Spleen (tissue), 11 donors: ENCODE measurements around the gene HUS1. TPM values are rescaled to one million over a fixed set of nuclear protein-coding genes. Genes with fewer than 3 reads are reported as not detected.

Source experiments
- DNase-seq: peaks from one replicate; pipeline ENCODE4 v3.0.0-alpha.2; 2020
- H3K27ac ChIP-seq, 8 donors: fragments of 200-600 bp; sonication (generic) in 7 of 8; 1 replicate in 4 of 8; 2 replicates in 4 of 8; pipeline versions ENCODE4 v1.5.0 to v1.8.0; 2016 to 2021; ENCODE audit warnings: inconsistent platforms in 4 of 8, mild to moderate bottlenecking in 4 of 8, moderate library complexity in 1 of 8
- H3K27me3 ChIP-seq, 7 donors: fragments of 200-600 bp; sonication (generic) in 6 of 7; replicated peaks in 1 of 7; 1 replicate in 4 of 7; 2 replicates in 3 of 7; pipeline versions ENCODE4 v1.5.0 to v1.8.0; 2016 to 2021; ENCODE audit warnings: inconsistent platforms in 3 of 7, mild to moderate bottlenecking in 1 of 7
- H3K36me3 ChIP-seq, 6 donors: fragments of 200-600 bp; sonication (generic) in 5 of 6; 1 replicate in 4 of 6; 2 replicates in 2 of 6; pipeline versions ENCODE4 v1.5.0 to v1.8.0; 2016 to 2021; ENCODE audit warnings: inconsistent platforms in 2 of 6
- H3K4me1 ChIP-seq, 6 donors: fragments of 200-600 bp; sonication (generic) in 5 of 6; 1 replicate in 3 of 6; 2 replicates in 3 of 6; pipeline versions ENCODE4 v1.5.0 to v1.8.0; 2016 to 2021; ENCODE audit warnings: inconsistent platforms in 3 of 6
- H3K4me3 ChIP-seq, 8 donors: fragments of 200-600 bp; sonication (generic) in 7 of 8; 1 replicate in 4 of 8; 2 replicates in 4 of 8; pipeline versions ENCODE4 v1.5.0 to v1.8.0; 2016 to 2021; ENCODE audit warnings: inconsistent platforms in 4 of 8, mild to moderate bottlenecking in 4 of 8, moderate library complexity in 2 of 8
- H3K9me3 ChIP-seq, 8 donors: fragments of 200-600 bp; sonication (generic) in 7 of 8; 1 replicate in 4 of 8; 2 replicates in 4 of 8; pipeline versions ENCODE4 v1.5.0 to v1.8.0; 2016 to 2021; ENCODE audit warnings: inconsistent platforms in 4 of 8
- POLR2A ChIP-seq, 3 donors: fragments of 450-650 bp; IDR thresholded peaks; one replicate each; pipeline ENCODE4 v1.5.1; 2017; ENCODE audit warnings: antibody characterized with exemption in 3 of 3, mild to moderate bottlenecking in 1 of 3
- POLR2AphosphoS5 ChIP-seq, 3 donors: sonication (generic); formaldehyde crosslinking; IDR thresholded peaks; one replicate each; pipeline ENCODE4 v1.5.1; 2017; ENCODE audit warnings: antibody characterized with exemption in 3 of 3
- WGBS, 5 donors: extraction: QIAGEN DNeasy Blood & Tissue Kit in 3 of 5; methylation state at CpG; one replicate each; pipeline versions ENCODE4 v1.1.5 to v1.1.7; 2013 to 2018; 5-methylcytosine and 5-hydroxymethylcytosine counted together
- intact Hi-C: fragments of 100-400 bp; cut with DNase I; formaldehyde crosslinking; loops from one replicate; pipeline ENCODE4 v1.15.0; 2023; ENCODE audit warnings: low total_unique reads
- polyA plus RNA-seq, 3 donors: library from polyadenylated mRNA; stranded (reverse); fragments of 200-250 nt; gene quantifications; one replicate each; pipeline ENCODE4 v1.2.1, GENCODE V29; 2013
- total RNA-seq, 7 donors: library from RNA; depleted of rRNA in 3 of 7; stranded (reverse); fragments of >200 nt in 3 of 7; fragmentation: NEBNext Ultra II Directional in 4 of 7; extraction: Animal tissue kit (Norgen Biotek cat#: 25700) in 4 of 7; gene quantifications; one replicate each; pipeline versions ENCODE4 v1.1.0 to v1.2.1, GENCODE V29; 2016 to 2021
- TF ChIP-seq, protein P1 (sequence below), 11 experiments: fragments of 200-600 bp in 7 of 11; fragments of 450-650 bp in 4 of 11; sonication (generic) in 4 of 11; IDR thresholded peaks in 8 of 11; conservative IDR thresholded peaks in 3 of 11; 1 replicate in 7 of 11; 2 replicates in 4 of 11; pipeline versions ENCODE4 v1.4.0 to v1.8.0; 2016 to 2021; ENCODE audit warnings: antibody characterized with exemption in 11 of 11, inconsistent platforms in 4 of 11, mild to moderate bottlenecking in 1 of 11
- donor health status: healthy with polysubstance abuse.
- donor health status: DM: no; HTN: no; CAD: no; lungs with moderate emphysema.
- donor health status: DM: no; HTN: no; CAD: no.
- donor health status: Bipolar disorder and iron deficiency.
- donor health status: healthy.
- donor health status: DM: no; HTN: no; CAD: no.
- donor health status: DM: yes; HTN: yes; CAD: no.

Gene HUS1
- total and polyA plus RNA-seq, 10 donors = 4.8 to 74.2 (median 33.2) TPM

GRCh38 chr7:47942132-47942531 lies 37.3 kb downstream of the HUS1 start:
- H3K36me3 ChIP-seq = no peaks in the 10 kb centered on the region
- DNase-seq = no peak
- intact Hi-C loops = no loop called here
- TF ChIP-seq POLR2A (IDR thresholded peaks at IDR 0.05) = no peak
- no peak for TF ChIP-seq POLR2AphosphoS5 (IDR thresholded peaks at IDR 0.05)
- TF ChIP-seq, protein P1, sequence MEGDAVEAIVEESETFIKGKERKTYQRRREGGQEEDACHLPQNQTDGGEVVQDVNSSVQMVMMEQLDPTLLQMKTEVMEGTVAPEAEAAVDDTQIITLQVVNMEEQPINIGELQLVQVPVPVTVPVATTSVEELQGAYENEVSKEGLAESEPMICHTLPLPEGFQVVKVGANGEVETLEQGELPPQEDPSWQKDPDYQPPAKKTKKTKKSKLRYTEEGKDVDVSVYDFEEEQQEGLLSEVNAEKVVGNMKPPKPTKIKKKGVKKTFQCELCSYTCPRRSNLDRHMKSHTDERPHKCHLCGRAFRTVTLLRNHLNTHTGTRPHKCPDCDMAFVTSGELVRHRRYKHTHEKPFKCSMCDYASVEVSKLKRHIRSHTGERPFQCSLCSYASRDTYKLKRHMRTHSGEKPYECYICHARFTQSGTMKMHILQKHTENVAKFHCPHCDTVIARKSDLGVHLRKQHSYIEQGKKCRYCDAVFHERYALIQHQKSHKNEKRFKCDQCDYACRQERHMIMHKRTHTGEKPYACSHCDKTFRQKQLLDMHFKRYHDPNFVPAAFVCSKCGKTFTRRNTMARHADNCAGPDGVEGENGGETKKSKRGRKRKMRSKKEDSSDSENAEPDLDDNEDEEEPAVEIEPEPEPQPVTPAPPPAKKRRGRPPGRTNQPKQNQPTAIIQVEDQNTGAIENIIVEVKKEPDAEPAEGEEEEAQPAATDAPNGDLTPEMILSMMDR (IDR thresholded peaks at IDR 0.05 in 8 of 11, conservative IDR thresholded peaks at IDR 0.05 in 3 of 11) = no peak
- 65 to 83% (median 73%) methylated on average over 10 of the region's 10 CpGs for WGBS, 5 donors
- H3K9me3 ChIP-seq = no peaks in the 10 kb centered on the region
- peaks cover 4 to 80% (median 38%) of the 10 kb centered on the region in 6 donors for H3K4me1 ChIP-seq
- H3K27ac ChIP-seq = peak overlapping the region; percentile 32 to 87 (median 78)
- no peaks in the 10 kb centered on the region for H3K27me3 ChIP-seq
- H3K4me3 ChIP-seq = no peak overlapping the region

GRCh38 chr7:47941136-47941844 lies 38.1 kb downstream of the HUS1 start:
- no peaks in the 10 kb centered on the region for H3K36me3 ChIP-seq
- intact Hi-C loops = no loop called here
- H3K4me3 ChIP-seq = no peak overlapping the region
- 38 to 63% (median 46%) methylated on average over 5 to 9 of the region's 9 CpGs for WGBS, 5 donors
- H3K9me3 ChIP-seq = no peaks in the 10 kb centered on the region
- peak overlapping the region; percentile 36 to 87 (median 78) for H3K27ac ChIP-seq
- TF ChIP-seq POLR2A (IDR thresholded peaks at IDR 0.05) (no peak), POLR2AphosphoS5 (IDR thresholded peaks at IDR 0.05) (peak in 1 of 3 donors; percentile 66)
- TF ChIP-seq, protein P1 (IDR thresholded peaks at IDR 0.05 in 8 of 11, conservative IDR thresholded peaks at IDR 0.05 in 3 of 11) = no peak
- H3K27me3 ChIP-seq = no peaks in the 10 kb centered on the region
- peak; percentile 70 for DNase-seq
- peaks cover 4 to 89% (median 43%) of the 10 kb centered on the region in 6 donors for H3K4me1 ChIP-seq

DNA sequence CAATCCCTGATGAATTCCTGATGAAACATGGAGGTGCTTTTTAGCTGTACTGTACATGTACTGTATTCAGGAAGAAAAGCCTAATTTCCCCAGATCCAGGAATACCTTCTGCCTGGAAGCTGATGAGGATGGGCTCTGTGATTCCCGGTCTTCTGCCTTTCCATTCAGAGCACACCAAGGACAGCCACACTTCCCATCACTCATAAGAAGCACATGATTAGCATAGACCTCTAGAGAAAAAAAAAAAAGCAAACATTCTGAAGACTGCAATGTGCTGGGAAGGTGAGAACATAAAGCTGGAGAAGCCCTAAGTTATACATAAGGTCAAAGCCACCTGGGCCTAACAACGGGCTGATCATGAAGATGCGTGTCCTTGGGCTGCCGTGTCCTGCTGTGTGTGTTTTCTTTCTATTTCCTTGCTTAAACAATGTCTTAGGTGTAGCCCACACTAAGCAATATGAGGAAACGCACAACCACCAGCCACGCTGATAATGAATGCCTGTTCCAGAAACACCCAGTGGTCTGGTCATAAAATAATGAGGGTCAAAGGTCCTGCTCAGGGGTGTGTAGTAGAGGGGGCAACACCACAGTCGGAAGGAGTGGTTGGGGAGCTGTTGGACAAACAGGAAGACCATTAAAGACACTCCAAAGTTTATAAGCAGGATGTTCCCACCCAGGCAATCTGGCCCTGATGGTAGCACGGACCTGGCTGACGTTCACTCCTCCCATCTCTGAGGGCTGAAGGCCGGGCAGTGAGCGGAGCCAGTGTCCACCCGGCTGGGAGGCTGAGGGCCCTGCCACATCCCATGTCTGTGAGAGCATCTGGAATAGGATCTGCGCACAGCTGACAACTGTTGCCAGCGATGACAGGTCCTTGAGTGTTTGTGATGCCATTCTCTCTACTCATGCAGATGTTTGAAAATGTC lies 39.1 kb downstream of the HUS1 start:
- Histone ChIP-seq H3K36me3 (no peaks in the 10 kb centered on the region), H3K4me1 (peaks cover 4 to 86% (median 40%) of the 10 kb centered on the region in 6 donors), H3K27me3 (no peaks in the 10 kb centered on the region), H3K4me3 (no peak overlapping the region), H3K27ac (peak overlapping the region in 7 of 8 donors; percentile 64 to 87 (median 81)), H3K9me3 (no peaks in the 10 kb centered on the region)
- TF ChIP-seq POLR2A (IDR thresholded peaks at IDR 0.05) (no peak), POLR2AphosphoS5 (IDR thresholded peaks at IDR 0.05) (peak; percentile 64 to 75 (median 65))
- intact Hi-C loops = no loop called here
- WGBS, 5 donors = 69 to 82% (median 80%) methylated on average over 14 of the region's 14 CpGs
- peak; percentile 83 for DNase-seq

DNA sequence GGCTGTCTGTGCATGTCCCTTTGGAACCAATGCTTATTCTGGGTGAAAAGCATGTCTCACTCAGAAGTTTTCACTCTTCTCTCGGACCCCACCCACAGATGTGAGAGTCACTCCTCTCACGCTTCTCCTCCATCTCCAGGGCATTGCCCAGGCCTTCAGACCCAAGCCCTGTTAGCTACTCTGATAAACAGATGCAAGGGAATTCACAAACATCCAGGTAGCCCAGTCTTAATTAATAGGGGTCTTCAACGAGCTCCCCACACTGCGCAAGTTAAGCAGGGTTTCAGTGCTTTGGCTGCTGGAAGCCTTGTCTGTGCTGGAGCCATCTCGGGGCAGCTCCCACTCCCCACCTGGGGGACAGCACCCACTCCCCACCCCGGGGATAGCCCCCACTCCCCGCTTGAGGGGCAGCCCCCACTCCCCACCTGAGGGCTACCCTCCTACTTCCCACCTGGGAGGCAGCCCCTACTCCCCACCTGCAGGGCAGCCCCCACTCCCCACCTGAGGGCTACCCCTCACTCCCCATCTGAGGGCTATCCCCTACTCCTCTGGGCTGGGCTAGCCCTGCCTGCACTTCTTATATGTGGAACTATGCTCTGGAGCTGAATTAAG lies 39.9 kb downstream of the HUS1 start:
- H3K27me3 ChIP-seq = no peaks in the 10 kb centered on the region
- H3K4me3 ChIP-seq = no peak overlapping the region
- H3K36me3 ChIP-seq = no peaks in the 10 kb centered on the region
- TF ChIP-seq POLR2A (IDR thresholded peaks at IDR 0.05) (no peak), POLR2AphosphoS5 (IDR thresholded peaks at IDR 0.05) (no peak)
- TF ChIP-seq, protein P1 (IDR thresholded peaks at IDR 0.05 in 8 of 11, conservative IDR thresholded peaks at IDR 0.05 in 3 of 11) = no peak
- WGBS, 5 donors = 92 to 96% (median 94%) methylated on average over 3 to 7 of the region's 7 CpGs
- peak overlapping the region in 7 of 8 donors; percentile 61 to 87 (median 81) for H3K27ac ChIP-seq
- intact Hi-C loops = no loop called here
- peaks cover 4 to 77% (median 35%) of the 10 kb centered on the region in 6 donors for H3K4me1 ChIP-seq
- no peaks in the 10 kb centered on the region for H3K9me3 ChIP-seq
- DNase-seq = peak; percentile 43
